ENCODE data around the gene SH3BP2.

SH3BP2 gene

DNA sequence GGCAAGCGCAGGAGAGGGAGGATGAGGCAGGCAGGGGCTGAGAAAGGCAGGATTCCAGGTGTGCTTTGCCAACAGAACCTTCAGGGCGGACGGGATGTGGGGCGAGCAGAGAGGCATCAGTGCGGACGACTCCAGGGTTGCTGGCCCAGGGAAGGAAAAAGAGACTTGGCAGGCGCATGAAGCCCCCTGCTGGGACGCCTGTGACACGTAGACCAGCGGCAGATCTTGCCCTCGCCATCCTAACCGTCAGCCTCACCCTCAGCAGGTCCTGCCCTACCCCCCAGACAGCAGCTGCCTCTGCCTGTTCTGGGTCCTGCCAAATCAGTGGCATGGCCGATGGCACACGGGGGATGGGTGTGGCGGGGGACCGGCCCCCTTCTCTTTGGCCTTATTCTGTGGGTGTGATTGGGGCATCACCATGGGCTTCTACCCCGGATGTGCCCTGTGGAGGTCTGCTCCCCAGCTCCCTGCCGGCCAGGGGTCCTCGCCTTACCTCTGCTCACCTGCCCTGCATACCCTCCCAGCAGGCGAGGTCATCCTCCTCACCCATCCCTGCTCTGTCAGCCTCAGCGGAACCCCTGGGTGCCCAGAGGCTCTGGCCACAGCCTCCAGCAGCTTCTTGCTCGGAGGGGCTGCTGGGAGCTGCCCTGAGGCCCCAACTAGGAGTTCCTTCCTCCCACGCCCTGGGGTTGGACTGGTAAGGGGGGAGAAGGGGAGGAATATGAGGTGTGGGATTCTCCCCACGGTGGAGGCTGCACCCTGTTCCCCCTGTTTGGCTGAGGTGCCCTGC lies 2.9 kb upstream of the SH3BP2 start:
- TF ChIP-seq, protein P1, sequence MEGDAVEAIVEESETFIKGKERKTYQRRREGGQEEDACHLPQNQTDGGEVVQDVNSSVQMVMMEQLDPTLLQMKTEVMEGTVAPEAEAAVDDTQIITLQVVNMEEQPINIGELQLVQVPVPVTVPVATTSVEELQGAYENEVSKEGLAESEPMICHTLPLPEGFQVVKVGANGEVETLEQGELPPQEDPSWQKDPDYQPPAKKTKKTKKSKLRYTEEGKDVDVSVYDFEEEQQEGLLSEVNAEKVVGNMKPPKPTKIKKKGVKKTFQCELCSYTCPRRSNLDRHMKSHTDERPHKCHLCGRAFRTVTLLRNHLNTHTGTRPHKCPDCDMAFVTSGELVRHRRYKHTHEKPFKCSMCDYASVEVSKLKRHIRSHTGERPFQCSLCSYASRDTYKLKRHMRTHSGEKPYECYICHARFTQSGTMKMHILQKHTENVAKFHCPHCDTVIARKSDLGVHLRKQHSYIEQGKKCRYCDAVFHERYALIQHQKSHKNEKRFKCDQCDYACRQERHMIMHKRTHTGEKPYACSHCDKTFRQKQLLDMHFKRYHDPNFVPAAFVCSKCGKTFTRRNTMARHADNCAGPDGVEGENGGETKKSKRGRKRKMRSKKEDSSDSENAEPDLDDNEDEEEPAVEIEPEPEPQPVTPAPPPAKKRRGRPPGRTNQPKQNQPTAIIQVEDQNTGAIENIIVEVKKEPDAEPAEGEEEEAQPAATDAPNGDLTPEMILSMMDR (IDR thresholded peaks at IDR 0.05; ENCODE audit: low read depth, low read length), result peak; percentile 23; the same call in 1 of the 2 replicates
- no peaks in the 10 kb centered on the region for H3K27me3 ChIP-seq
- H3K9me3 ChIP-seq, result no peaks in the 10 kb centered on the region
- H3K36me3 ChIP-seq, result no peaks in the 10 kb centered on the region
- peaks cover 16% of the 10 kb centered on the region for H3K4me1 ChIP-seq
- DNase-seq, result no peak
- H3K4me3 ChIP-seq (ENCODE audit: low read depth, low read length), result no peak overlapping the region

DNA sequence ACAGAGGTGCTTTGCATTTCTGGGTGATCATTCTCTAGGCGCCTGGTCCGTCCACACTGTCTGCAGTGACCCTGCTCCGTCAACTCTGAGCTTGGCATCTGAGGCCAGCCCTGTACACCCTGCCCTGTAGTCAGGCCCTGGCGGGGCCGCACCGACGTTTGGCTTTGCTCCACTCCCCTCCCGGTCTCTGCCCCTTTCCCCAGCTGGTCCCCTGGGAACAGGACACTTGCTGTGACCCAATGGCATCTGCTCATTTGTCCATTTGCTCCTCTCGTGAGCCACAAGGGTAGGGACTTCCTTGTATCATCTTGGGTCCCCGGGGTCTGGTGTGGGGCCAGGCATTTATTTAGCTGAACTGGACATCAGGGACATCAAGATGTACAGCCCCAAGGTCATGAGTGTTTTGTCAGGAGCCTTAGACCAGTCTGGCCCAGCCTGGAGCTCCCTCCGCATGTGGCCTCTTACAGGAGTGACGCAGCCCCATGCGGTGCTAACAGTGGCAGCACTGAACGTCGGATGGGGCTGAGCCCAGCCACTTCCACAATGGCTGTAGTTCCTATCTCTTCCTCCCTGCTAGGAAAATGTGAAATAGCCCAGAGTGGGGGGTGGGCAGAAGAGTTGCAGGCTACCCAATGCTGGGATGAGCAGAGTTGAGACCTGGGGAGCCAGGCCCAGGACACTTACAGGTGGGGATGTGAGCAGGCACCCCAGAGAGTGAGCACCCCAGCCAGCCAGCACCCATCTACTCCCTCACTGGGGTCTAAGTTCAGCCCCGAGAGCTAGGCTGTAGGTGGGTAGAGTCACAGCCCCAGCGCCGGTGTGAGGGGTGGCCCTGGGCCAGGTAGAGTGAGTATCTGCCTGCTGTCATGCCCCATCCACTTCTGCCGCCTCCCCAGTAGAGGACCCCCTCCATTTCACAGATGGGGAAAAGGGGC lies 2.0 kb upstream of the SH3BP2 start:
- Histone ChIP-seq H3K27me3 (no peaks in the 10 kb centered on the region), H3K4me3 (ENCODE audit: low read depth, low read length) (no peak overlapping the region), H3K4me1 (peaks cover 18% of the 10 kb centered on the region), H3K36me3 (no peaks in the 10 kb centered on the region), H3K9me3 (no peaks in the 10 kb centered on the region)
- DNase-seq, result no peak
- TF ChIP-seq, protein P1 (IDR thresholded peaks at IDR 0.05; ENCODE audit: low read depth, low read length), result no peak

DNA sequence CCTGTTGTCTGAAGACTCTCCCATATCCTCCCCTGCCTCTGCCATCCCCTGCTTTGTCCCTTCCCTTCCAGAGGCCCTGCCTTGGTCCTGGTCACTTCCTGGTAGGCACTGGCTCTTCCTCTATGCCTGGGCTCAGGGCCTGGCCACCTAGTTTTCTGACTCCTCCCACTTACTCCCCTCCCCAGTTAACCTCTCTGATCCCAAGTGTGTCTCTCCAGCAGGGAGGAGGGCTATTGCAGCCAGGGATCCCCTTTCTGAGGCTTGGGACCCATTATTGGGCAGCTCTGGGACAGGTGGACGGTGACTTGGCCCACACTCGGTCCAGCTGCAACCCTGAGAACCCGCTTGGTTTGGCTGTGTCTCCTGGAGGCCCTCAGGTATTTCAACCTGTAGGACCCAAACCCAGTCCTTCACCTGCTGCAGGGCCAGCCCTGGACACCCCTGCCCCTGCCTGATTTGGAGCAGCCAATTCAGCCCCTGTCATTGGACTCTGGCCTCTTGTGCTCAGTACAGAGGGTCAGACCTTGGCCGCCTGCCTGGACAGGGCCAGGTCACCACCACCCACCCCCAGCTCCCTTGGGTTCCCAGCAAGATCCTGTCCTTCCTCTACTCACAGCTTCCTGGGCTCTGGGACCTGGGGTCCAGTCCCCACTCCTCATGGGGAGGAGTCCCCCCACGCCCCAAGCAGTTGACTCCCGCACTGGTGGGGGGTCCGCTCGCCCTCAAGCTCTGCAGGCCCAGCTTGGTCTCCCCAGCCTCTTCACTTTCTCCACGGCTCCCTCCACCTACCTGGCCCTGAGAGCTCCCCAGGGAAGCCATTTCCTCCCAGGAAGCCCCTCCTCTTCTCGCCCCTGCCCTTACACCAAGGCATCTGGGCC lies 1.1 kb upstream of the SH3BP2 start:
- no peak overlapping the region for H3K4me3 ChIP-seq (ENCODE audit: low read depth, low read length)
- H3K27me3 ChIP-seq, result no peaks in the 10 kb centered on the region
- no peaks in the 10 kb centered on the region for H3K9me3 ChIP-seq
- peak; percentile 4 for DNase-seq
- H3K36me3 ChIP-seq, result no peaks in the 10 kb centered on the region
- TF ChIP-seq, protein P1 (IDR thresholded peaks at IDR 0.05; ENCODE audit: low read depth, low read length), result no peak
- H3K4me1 ChIP-seq, result peaks cover 26% of the 10 kb centered on the region

DNA sequence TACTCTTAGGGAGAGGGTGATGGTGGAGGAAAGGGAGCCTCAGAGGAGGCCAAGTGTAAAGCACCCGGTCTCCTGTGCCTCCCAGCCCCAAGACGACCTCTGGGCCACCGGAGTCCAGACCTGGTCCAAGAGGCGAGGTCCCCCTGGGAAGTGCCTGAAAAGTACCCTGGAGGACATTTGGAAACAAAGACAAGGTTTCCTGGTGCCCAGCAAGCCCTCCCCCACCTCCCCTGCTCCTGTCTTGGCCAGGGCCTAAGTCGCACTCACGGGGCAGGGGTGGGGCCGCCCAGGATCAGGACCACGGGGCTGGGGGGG lies 532 bp upstream of the SH3BP2 start:
- Histone ChIP-seq H3K4me1 (peaks cover 30% of the 10 kb centered on the region), H3K4me3 (ENCODE audit: low read depth, low read length) (no peak overlapping the region), H3K36me3 (no peaks in the 10 kb centered on the region), H3K9me3 (no peaks in the 10 kb centered on the region), H3K27me3 (no peaks in the 10 kb centered on the region)
- TF ChIP-seq, protein P1 (IDR thresholded peaks at IDR 0.05; ENCODE audit: low read depth, low read length), result no peak
- DNase-seq, result no peak

DNA sequence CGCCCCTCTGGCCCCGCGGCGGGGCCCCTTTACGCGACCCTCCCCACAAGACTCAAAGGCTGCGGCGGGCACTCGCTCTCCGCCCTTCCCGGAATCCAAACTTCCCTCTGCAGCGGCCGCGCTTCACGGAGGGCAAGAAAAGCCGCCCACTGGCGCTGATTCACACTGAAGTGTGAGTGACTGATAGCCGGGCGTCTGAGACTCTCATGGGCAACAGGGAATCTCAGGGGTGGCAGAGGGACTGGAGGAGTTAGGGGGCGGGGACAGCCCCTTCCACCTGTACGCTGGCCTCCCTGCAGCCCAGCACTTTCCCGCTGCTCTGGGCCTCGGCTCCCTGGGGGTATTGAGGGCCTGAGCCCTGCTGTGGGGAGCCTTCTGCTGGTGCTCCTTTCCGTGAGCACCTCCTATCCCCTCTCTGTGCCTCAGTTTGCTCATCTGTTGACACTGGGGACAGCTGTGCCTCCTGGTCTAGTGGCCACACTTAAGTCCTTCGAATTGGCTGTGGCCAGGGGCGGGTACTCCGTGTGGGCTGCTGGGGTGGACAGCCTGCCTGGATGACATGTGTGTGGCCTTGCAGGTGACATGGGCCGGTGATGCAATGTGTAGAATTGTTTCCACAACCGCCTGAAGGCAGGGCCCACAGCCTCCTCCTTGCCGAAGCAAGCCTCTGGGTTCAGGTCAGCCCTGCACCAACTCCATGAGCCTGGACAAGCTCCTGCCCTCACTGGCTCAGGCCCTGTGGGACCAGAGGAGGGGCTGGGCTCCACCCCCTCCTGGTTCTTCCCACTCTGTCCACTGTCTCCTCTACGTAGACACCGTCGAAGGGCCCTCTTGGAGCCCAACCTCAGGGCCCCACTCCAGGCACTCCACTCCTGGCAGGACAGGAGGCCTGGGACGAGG lies 951 bp downstream of the SH3BP2 start:
- H3K4me3 ChIP-seq (ENCODE audit: low read depth, low read length), result peak overlapping the region; percentile 47
- TF ChIP-seq, protein P1 (IDR thresholded peaks at IDR 0.05; ENCODE audit: low read depth, low read length), result no peak
- H3K4me1 ChIP-seq, result peaks cover 41% of the 10 kb centered on the region
- H3K36me3 ChIP-seq, result no peaks in the 10 kb centered on the region
- peak; percentile 13 for DNase-seq
- H3K27me3 ChIP-seq, result no peaks in the 10 kb centered on the region
- no peaks in the 10 kb centered on the region for H3K9me3 ChIP-seq
